COR-L47 (cell line): ENCODE data around the gene PMPCB.

Experiments
- DNase-seq: peaks from one replicate; lab custom pipeline; 2025; lab: John Stamatoyannopoulos, UW

PMPCB gene

GRCh38 chr7:103325744-103326143 lies 28.5 kb downstream of the PMPCB start:
- no peak for DNase-seq

GRCh38 chr7:103336761-103337160 lies 39.5 kb downstream of the PMPCB start:
- DNase-seq = no peak

GRCh38 chr7:103338864-103339263 lies 41.6 kb downstream of the PMPCB start:
- DNase-seq = no peak

GRCh38 chr7:103341466-103341865 lies 44.2 kb downstream of the PMPCB start:
- DNase-seq = no peak

GRCh38 chr7:103343332-103343731 lies 46.1 kb downstream of the PMPCB start:
- no peak for DNase-seq

- no peak for DNase-seq
Observed at GRCh38 chr7:103343758-103344452, 46.7 kb downstream of the PMPCB start.

- DNase-seq = peak; percentile 92
Observed at GRCh38 chr7:103344453-103345149, 47.4 kb downstream of the PMPCB start, which contains the start of gene DNAJC2. DNAJC2 (minus strand) TSS chr7:103344767; CDS start chr7:103344622, 145 bp downstream.

GRCh38 chr7:103346396-103346795 lies 49.2 kb downstream of the PMPCB start:
- DNase-seq = no peak

- DNase-seq = peak; percentile 82
Observed at GRCh38 chr7:103347507-103348267, 50.5 kb downstream of the PMPCB start, which contains the start of gene PSMC2. PSMC2 (plus strand) TSS chr7:103347643; CDS start chr7:103347712, 69 bp downstream.

- no peak for DNase-seq
Observed at GRCh38 chr7:103348452-103348851, 51.2 kb downstream of the PMPCB start.

GRCh38 chr7:103348959-103349358 lies 51.7 kb downstream of the PMPCB start:
- no peak for DNase-seq

- no peak for DNase-seq
Observed at GRCh38 chr7:103349805-103350204, 52.6 kb downstream of the PMPCB start.
